NCI-H748 treated with DMSO at 0.1 percent for 48 hours (cell line): ENCODE results near the gene PCDHGB2.
"Not testable (repeated sequence)": the region's sequence is repeated elsewhere in the genome, so short reads cannot be mapped to it uniquely, and the experiment has no call there.

Experiments
- DNase-seq: peaks from one replicate; lab custom pipeline; 2025; lab: John Stamatoyannopoulos, UW

Gene PCDHGB2

DNA sequence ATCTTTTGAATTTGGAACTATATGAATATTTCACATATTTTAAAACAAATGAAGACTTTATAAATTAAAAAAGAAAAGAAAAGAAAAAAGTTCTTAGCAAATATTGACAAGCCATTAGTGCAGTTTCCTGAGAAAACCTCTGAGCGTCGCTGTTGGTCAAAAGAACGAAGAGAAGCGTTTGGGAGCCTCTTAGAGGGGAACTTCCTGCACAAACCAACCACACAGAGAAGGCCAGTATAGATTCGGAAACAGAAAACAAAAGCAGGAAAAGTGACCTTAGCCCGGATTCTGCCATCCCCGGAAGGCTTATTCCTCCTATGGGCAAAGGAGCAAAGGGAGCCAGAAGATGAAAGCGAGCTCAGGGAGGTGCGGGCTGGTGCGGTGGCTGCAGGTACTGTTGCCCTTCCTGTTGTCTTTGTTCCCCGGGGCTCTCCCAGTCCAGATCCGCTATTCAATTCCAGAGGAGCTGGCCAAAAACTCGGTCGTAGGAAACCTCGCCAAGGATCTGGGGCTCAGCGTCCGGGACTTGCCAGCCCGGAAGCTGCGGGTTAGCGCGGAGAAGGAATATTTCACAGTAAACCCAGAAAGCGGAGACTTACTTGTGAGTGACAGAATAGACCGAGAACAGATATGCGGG lies at the start of gene PCDHGB2:
PCDHGB2 (plus strand) TSS at position 205 of the 637 bp plus-strand sequence; CDS start at position 347, 142 bp downstream.
- no peak for DNase-seq

GRCh38 chr5:141313711-141314110 lies 46.1 kb upstream of the PCDHGB2 start:
- no peak for DNase-seq

DNA sequence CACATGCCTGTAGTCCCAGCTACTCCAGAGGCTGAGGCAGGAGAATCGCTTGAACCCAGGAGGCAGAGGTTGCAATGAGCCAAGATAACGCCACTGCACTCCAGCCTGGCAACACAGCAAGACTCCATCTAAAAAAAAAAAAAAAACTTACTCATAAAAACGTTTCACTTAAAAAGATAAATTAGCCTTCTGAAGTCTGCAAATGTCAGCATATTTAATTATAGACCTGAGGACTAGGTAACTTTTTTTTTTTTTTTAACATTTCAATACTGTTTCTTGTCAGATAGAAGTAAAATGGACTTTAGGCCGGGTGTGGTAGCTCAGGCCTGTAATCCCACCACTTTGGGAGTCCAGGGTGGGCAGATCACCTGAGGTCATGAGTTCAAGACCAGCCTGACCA lies 42.8 kb upstream of the PCDHGB2 start:
- DNase-seq = not testable (repeated sequence)

DNA sequence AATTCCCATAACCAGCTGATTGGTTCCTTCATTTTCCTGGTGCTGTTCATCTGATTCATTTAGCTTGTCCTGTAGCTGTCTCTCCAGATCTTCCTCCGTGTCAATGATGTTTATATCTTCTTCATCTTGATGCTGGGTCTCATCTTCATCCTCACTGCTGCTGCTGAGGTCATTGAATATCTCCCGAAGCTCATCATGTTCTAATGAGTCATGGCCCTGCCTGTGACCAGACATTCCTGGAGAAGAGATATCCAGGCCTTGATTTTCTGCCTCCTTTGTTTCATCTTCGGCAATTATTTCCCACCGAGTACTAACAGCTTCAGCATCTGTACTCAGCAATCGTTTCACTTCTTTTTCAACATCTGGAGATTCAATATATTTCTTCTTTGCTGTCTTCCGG lies 40.6 kb upstream of the PCDHGB2 start:
- DNase-seq = no peak

- no peak for DNase-seq
Observed at GRCh38 chr5:141319699-141320098, 40.1 kb upstream of the PCDHGB2 start.

GRCh38 chr5:141320225-141321169 lies 39.3 kb upstream of the PCDHGB2 start, which contains the start of gene TAF7:
TSS of gene TAF7 (minus strand) at chr5:141320784. CDS start at chr5:141320044, 740 bp downstream.
- peak; percentile 87 for DNase-seq

DNA sequence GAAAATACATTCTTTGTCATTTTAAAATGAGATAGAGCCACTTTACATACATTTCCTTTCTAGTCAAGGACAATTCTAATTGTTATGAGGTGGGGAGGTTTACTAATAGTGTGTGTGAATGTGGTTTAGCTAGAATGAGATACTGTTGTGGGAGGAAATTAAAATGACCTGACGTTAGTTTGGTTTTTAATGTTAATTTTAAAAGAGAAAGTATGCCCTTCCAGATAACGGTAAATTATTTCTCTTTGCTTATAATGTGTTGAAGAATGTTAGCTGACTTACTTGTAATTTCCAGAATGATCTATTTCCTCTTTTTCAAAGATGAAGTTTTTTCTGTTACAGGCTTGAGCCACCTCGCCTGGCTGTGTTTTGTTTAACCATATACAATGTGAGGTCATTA lies 37.5 kb upstream of the PCDHGB2 start:
- no peak for DNase-seq

DNA sequence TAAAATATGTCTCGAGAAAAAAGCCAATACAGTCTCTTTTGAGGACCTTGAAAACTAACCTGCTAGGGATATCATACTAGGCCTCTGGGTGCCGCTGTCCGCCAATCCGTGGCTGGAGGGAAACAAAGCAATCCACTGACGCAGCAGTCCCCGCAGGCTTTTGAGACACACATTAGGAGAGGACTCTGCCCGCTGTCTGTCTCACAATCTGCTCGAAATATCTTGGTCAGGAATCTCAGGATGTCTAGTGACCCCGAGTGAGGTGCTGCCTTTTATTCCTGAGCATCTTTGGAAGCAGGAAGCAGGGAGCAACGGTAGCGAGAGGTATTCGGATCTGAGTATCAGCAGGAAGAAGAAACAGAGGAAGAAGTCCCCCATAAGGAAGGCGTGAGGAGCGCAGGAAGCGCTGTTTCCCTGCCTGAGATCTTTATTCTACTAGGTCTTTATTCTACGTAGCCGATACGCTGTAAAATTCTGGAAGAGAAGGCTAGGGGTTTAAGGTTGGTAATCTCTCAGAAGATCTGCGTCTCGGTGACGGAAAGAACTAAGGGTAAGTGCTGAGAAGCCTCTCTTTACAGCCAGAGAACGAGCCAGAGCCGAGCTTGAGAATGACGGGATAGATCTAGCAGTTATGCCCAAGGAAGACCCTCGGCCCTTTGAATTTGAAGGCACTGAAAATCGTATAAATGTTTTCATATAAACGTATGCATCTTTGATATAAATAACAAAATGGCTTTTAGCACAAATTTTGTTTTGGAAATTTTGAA lies 33.5 kb upstream of the PCDHGB2 start:
- peak; percentile 86 for DNase-seq

GRCh38 chr5:141328231-141328630 lies 31.6 kb upstream of the PCDHGB2 start:
- no peak for DNase-seq

GRCh38 chr5:141330299-141331080 lies 29.3 kb upstream of the PCDHGB2 start, which contains the start of gene PCDHGA1:
TSS of gene PCDHGA1 (plus strand) at chr5:141330514.
- DNase-seq = no peak

- not testable (repeated sequence) for DNase-seq
Observed at GRCh38 chr5:141332571-141332970, 27.2 kb upstream of the PCDHGB2 start.

- no peak for DNase-seq
Observed at GRCh38 chr5:141338538-141339306, 21.1 kb upstream of the PCDHGB2 start, which contains the start of gene PCDHGA2. TSS of gene PCDHGA2 (plus strand) at chr5:141338760.

- not testable (repeated sequence) for DNase-seq
Observed at GRCh38 chr5:141340781-141341354, 18.9 kb upstream of the PCDHGB2 start.

DNA sequence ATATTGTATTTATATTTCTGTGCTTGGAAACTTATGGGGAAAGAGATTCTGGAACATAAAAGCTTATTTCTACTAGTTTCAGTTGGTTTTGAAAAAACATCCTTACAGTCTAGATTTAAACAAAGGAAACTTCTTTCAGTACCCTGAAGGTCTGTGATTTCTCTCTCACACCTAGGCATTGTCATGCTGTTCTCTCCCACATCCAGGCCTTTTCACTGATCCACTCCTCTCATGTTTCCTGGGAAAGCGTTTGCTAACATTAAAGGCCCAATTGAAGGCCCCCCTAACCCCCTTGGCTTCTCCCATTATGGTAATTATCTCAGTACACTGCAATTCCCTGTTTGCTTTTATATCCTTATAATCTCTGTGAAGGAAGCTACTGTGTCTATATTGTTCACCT lies 17.0 kb upstream of the PCDHGB2 start:
- DNase-seq = no peak

GRCh38 chr5:141343242-141343952 lies 16.4 kb upstream of the PCDHGB2 start, which contains the start of gene PCDHGA3:
TSS of gene PCDHGA3 (plus strand) at chr5:141343829. CDS start at chr5:141344034, 205 bp downstream.
- DNase-seq = no peak

DNA sequence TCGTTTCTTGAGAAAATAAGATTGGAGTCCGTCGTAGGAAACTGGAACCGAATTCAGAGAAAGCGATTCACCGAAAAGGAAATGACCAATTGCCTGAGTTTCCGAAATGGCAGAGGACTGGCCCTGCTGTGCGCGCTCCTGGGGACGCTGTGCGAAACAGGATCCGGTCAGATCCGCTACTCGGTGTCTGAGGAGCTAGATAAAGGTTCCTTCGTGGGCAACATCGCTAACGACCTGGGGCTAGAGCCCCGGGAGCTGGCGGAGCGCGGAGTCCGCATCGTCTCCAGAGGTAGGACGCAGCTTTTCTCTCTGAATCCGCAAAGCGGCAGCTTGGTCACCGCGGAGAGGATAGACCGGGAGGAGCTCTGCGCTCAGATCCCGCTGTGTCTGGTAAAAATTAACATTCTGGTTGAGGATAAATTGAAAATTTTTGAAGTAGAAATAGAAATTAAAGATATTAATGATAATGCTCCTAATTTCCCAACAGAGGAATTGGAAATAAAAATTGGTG lies 15.8 kb upstream of the PCDHGB2 start:
- no peak for DNase-seq

DNA sequence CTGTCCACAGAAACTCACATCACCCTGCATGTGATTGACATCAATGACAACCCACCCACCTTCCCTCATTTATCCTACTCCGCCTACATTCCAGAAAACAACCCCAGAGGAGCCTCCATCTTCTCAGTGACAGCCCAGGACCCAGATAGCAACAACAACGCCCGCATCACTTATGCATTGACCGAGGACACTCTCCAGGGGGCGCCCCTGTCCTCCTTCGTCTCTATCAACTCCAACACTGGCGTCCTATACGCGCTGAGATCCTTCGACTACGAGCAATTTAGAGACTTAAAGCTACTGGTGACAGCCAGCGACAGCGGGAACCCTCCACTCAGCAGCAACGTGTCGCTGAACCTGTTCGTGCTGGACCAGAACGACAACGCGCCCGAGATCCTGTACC lies 14.5 kb upstream of the PCDHGB2 start:
- DNase-seq = no peak

DNA sequence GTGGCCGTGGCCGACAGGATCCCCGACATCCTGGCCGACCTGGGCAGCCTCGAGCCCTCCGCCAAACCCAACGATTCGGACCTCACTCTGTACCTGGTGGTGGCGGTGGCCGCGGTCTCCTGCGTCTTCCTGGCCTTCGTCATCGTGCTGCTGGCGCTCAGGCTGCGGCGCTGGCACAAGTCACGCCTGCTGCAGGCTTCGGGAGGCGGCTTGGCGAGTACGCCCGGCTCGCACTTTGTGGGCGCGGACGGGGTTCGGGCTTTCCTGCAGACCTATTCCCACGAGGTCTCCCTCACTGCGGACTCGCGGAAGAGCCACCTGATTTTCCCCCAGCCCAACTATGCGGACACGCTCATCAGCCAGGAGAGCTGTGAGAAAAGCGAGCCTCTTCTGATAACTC lies 13.8 kb upstream of the PCDHGB2 start:
- not testable (repeated sequence) for DNase-seq
